Activated B cell treated with CpG ODN at 0.5 μM for 24 hours (primary cell): ENCODE measurements around the gene CFAP99. TPM values are rescaled to one million over a fixed set of nuclear protein-coding genes. Genes with fewer than 3 reads are reported as not detected.

Experiments
- ATAC-seq: fragments of 200-7000 bp; cut with Tn5 transposase; one replicate; pipeline ENCODE4 v1.10.0; 2021; ENCODE audit warnings: low read depth, mild to moderate bottlenecking, moderate library complexity
- CTCF ChIA-PET: fragments of 350-600 bp; sonication (Branson Sonifier 250); formaldehyde crosslinking; loops from one replicate; lab custom pipeline; 2021; ENCODE audit warnings: antibody characterized with exemption; lab: Charles Lee
- POLR2A ChIA-PET: fragments of 350-600 bp; sonication (Branson Sonifier 250); formaldehyde crosslinking; loops from one replicate; lab custom pipeline; 2021; ENCODE audit warnings: antibody characterized with exemption; lab: Charles Lee
- DNase-seq: peaks from one replicate; pipeline ENCODE4 v3.0.0; 2022
- H3K27ac Mint-ChIP-seq: one replicate; pipeline ENCODE4 v1.8.0; 2020; ENCODE audit warnings: mixed read lengths
- H3K27me3 Mint-ChIP-seq: one replicate; pipeline ENCODE4 v1.8.0; 2021; ENCODE audit warnings: mixed read lengths
- H3K36me3 Mint-ChIP-seq: one replicate; pipeline ENCODE4 v1.8.0; 2021; ENCODE audit warnings: low read depth, mixed read lengths
- H3K4me1 Mint-ChIP-seq: one replicate; pipeline ENCODE4 v1.8.0; 2021; ENCODE audit warnings: mixed read lengths
- H3K4me3 Mint-ChIP-seq: one replicate; pipeline ENCODE4 v1.8.0; 2020; ENCODE audit warnings: mild to moderate bottlenecking, mixed read lengths
- H3K9me3 Mint-ChIP-seq: one replicate; pipeline ENCODE4 v1.8.0; 2020; ENCODE audit warnings: mixed read lengths
- CTCF ChIP-seq: fragments of 200-600 bp; IDR thresholded peaks from one replicate; pipeline ENCODE4 v1.8.0; 2022; ENCODE audit warnings: antibody characterized with exemption, mild to moderate bottlenecking
- intact Hi-C: fragments of 100-400 bp; cut with micrococcal nuclease; formaldehyde crosslinking; loops from one replicate; pipeline ENCODE4 v1.15.1; 2024
- total RNA-seq: library from RNA; stranded (reverse); gene quantifications from 2 replicates; pipeline ENCODE4 v1.2.3, GENCODE V29; 2022

Gene CFAP99
- total RNA-seq, 1 donor from 2014 or later = not detected

GRCh38 chr4:2484185-2484584 is 65.4 kb downstream of the CFAP99 start:
- POLR2A ChIA-PET = interaction anchor here (0.6 to 5.3 kb wide), 4 partner anchors 15 to 54 kb away, joined by 3 to 103 read pairs (median 4); partner anchors contain the start of genes FAM193A and RNF4
- Mint-ChIP-seq H3K36me3 (peaks cover 13% of the 10 kb centered on the region), H3K4me1 (peaks cover 93% of the 10 kb centered on the region), H3K9me3 (no peaks in the 10 kb centered on the region), H3K27ac (peak overlapping the region; percentile 92), H3K4me3 (peak overlapping the region; percentile 75), H3K27me3 (no peaks in the 10 kb centered on the region)
- ATAC-seq (no peak), DNase-seq (no peak)
- CTCF ChIA-PET = interaction anchor here (1.0 to 2.2 kb wide), 3 partner anchors 22 to 264 kb away, joined by 5 to 8 read pairs (median 7); no protein-coding TSS in a partner anchor
- intact Hi-C loops = loop anchor here (2.0 to 10.0 kb wide), 2 partner anchors 43 to 811 kb away; partner anchors contain the start of gene RGS12
- no peak for TF ChIP-seq CTCF

GRCh38 chr4:2484993-2485392 is 66.2 kb downstream of the CFAP99 start:
- TF ChIP-seq CTCF = no peak
- intact Hi-C loops = loop anchor here (1.0 to 10.0 kb wide), 6 partner anchors 13 to 810 kb away; partner anchors contain the start of genes FAM193A, RGS12 and RNF4
- peak; percentile 86 for ATAC-seq

DNA sequence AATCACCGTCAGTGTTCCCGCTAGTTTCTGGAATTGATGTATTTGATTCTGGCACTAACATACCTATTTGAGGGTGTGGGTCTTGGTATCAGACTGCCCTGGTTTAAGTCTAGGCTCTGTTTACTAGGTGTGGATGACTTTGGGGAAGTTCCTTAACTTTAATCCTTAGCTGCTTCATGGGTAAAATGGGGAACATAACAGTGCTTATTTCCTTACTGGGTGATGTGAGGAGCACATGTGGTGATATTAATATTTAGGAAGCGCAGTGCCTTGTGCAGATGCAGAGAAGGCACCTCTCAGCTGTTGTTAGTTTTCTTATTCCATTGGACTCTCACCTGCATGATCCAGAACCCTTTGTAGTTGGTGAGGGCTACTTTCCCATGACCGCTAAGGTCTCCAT is 67.2 kb downstream of the CFAP99 start:
- ATAC-seq = no peak
- H3K9me3 Mint-ChIP-seq = no peaks in the 10 kb centered on the region
- ChIA-PET POLR2A (interaction anchor here (0.6 to 5.3 kb wide), 8 partner anchors 9 to 446 kb away, joined by 3 to 103 read pairs (median 4); partner anchors contain the start of genes FAM193A and RNF4), CTCF (interaction anchor here (1.5 to 2.2 kb wide), 2 partner anchors 11 to 49 kb away, joined by 7 to 8 read pairs; no protein-coding TSS in a partner anchor)
- intact Hi-C loops = loop anchor here (1.0 to 10.0 kb wide), 6 partner anchors 12 to 809 kb away; partner anchors contain the start of genes FAM193A, RGS12 and RNF4
- H3K36me3 Mint-ChIP-seq = peaks cover 20% of the 10 kb centered on the region
- H3K4me1 Mint-ChIP-seq = peaks cover 88% of the 10 kb centered on the region
- no peak for DNase-seq
- peak overlapping the region; percentile 75 for H3K4me3 Mint-ChIP-seq
- TF ChIP-seq CTCF = no peak
- no peaks in the 10 kb centered on the region for H3K27me3 Mint-ChIP-seq
- H3K27ac Mint-ChIP-seq = peak overlapping the region; percentile 92

More at GRCh38 chr4:2484993-2485392, 66.2 kb downstream of the CFAP99 start:
- Mint-ChIP-seq H3K27me3 (no peaks in the 10 kb centered on the region), H3K27ac (peak overlapping the region; percentile 92), H3K36me3 (peaks cover 13% of the 10 kb centered on the region), H3K9me3 (no peaks in the 10 kb centered on the region), H3K4me1 (peaks cover 93% of the 10 kb centered on the region), H3K4me3 (peak overlapping the region; percentile 75)
- ChIA-PET POLR2A (interaction anchor here (0.6 to 5.3 kb wide), 10 partner anchors 12 to 601 kb away, joined by 3 to 103 read pairs (median 4); partner anchors contain the start of genes FAM193A and RNF4), CTCF (interaction anchor here (0.9 to 2.2 kb wide), 6 partner anchors 12 to 265 kb away, joined by 3 to 8 read pairs (median 6); partner anchors contain the start of gene RNF4)
- peak; percentile 64 for DNase-seq

GRCh38 chr4:2486981-2487380 is 68.2 kb downstream of the CFAP99 start:
- ATAC-seq (no peak), DNase-seq (no peak)
- Mint-ChIP-seq H3K4me1 (peaks cover 77% of the 10 kb centered on the region), H3K27ac (peak overlapping the region; percentile 92), H3K36me3 (peaks cover 21% of the 10 kb centered on the region), H3K9me3 (no peaks in the 10 kb centered on the region), H3K27me3 (no peaks in the 10 kb centered on the region), H3K4me3 (peak overlapping the region; percentile 41)
- intact Hi-C loops = loop anchor here (5.0 to 10.0 kb wide), 3 partner anchors 50 to 808 kb away; partner anchors contain the start of genes FAM193A and RGS12
- no peak for TF ChIP-seq CTCF
- ChIA-PET CTCF (interaction anchor here (1.4 kb wide), 1 partner anchor 24 kb away, joined by 4 read pairs; no protein-coding TSS in a partner anchor), POLR2A (interaction anchor here (1.0 to 5.3 kb wide), 4 partner anchors 8 to 18 kb away, joined by 3 to 103 read pairs (median 16); partner anchors contain the start of gene RNF4)

GRCh38 chr4:2487632-2488031 is 68.9 kb downstream of the CFAP99 start:
- ATAC-seq (peak; percentile 55), DNase-seq (no peak)
- TF ChIP-seq CTCF = no peak
- Mint-ChIP-seq H3K36me3 (peaks cover 27% of the 10 kb centered on the region), H3K27me3 (no peaks in the 10 kb centered on the region), H3K9me3 (no peaks in the 10 kb centered on the region), H3K27ac (peak overlapping the region; percentile 92), H3K4me3 (peak overlapping the region; percentile 35), H3K4me1 (peaks cover 74% of the 10 kb centered on the region)
- POLR2A ChIA-PET = interaction anchor here (0.5 to 1.5 kb wide), 3 partner anchors 9 to 19 kb away, joined by 3 to 24 read pairs (median 9); partner anchors contain the start of gene RNF4
- CTCF ChIA-PET = interaction anchor here (1.3 to 1.4 kb wide), 2 partner anchors 10 to 25 kb away, joined by 3 to 4 read pairs; no protein-coding TSS in a partner anchor
- intact Hi-C loops = loop anchor here (5.0 to 10.0 kb wide), 3 partner anchors 50 to 807 kb away; partner anchors contain the start of genes FAM193A and RGS12
